AG10803 (cell line): ENCODE data around the gene EBF3.

ENCODE experiments used
- DNase-seq: peaks from one replicate; pipeline ENCODE4 v3.0.0; 2010; ENCODE audit warnings: low read depth
- H3K4me3 ChIP-seq: 2 replicates; pipeline ENCODE4 v1.5.1; 2011; ENCODE audit warnings: mild to moderate bottlenecking, low read length, control low read depth
- CTCF ChIP-seq: conservative IDR thresholded peaks from 2 replicates; pipeline ENCODE4 v1.5.1; 2011; ENCODE audit warnings: mild to moderate bottlenecking, low read length, control low read depth, inconsistent platforms

EBF3 gene, protein sequence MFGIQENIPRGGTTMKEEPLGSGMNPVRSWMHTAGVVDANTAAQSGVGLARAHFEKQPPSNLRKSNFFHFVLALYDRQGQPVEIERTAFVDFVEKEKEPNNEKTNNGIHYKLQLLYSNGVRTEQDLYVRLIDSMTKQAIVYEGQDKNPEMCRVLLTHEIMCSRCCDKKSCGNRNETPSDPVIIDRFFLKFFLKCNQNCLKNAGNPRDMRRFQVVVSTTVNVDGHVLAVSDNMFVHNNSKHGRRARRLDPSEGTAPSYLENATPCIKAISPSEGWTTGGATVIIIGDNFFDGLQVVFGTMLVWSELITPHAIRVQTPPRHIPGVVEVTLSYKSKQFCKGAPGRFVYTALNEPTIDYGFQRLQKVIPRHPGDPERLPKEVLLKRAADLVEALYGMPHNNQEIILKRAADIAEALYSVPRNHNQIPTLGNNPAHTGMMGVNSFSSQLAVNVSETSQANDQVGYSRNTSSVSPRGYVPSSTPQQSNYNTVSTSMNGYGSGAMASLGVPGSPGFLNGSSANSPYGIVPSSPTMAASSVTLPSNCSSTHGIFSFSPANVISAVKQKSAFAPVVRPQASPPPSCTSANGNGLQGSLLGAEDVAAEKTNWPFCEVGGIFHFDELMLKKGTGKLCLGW

GRCh38 chr10:129963641-129964501, at the start of gene EBF3:
TSS of gene EBF3 (minus strand) at chr10:129964274. CDS start at chr10:129963768, 506 bp downstream.
- peak; percentile 75 for DNase-seq
- H3K4me3 ChIP-seq, result peak within 1 kb of the TSS; percentile 63
- TF ChIP-seq CTCF, result no peak

- TF ChIP-seq CTCF, result no peak
Observed at GRCh38 chr10:130013335-130014262, 49.5 kb upstream of the EBF3 start.

GRCh38 chr10:130012129-130012528, 48.1 kb upstream of the EBF3 start:
- H3K4me3 ChIP-seq, result no peak overlapping the region
- no peak for TF ChIP-seq CTCF
- DNase-seq, result no peak

More at GRCh38 chr10:130013335-130014262, 49.5 kb upstream of the EBF3 start:
- peak; percentile 67 for DNase-seq
- no peak overlapping the region for H3K4me3 ChIP-seq

- no peak for DNase-seq
- H3K4me3 ChIP-seq, result no peak overlapping the region
- no peak for TF ChIP-seq CTCF
Observed at GRCh38 chr10:130010653-130011052, 46.6 kb upstream of the EBF3 start.

- no peak for TF ChIP-seq CTCF
- DNase-seq, result no peak
- H3K4me3 ChIP-seq, result no peak overlapping the region
Observed at GRCh38 chr10:130009228-130009627, 45.2 kb upstream of the EBF3 start.
